ENCODE results near the gene PLEKHM3. TPM values are rescaled to one million over a fixed set of nuclear protein-coding genes. Genes with fewer than 3 reads are reported as not detected.

The PLEKHM3 gene
- polyA plus RNA-seq, 4 donors = 0.89 to 12.1 (median 2.1) TPM

DNA sequence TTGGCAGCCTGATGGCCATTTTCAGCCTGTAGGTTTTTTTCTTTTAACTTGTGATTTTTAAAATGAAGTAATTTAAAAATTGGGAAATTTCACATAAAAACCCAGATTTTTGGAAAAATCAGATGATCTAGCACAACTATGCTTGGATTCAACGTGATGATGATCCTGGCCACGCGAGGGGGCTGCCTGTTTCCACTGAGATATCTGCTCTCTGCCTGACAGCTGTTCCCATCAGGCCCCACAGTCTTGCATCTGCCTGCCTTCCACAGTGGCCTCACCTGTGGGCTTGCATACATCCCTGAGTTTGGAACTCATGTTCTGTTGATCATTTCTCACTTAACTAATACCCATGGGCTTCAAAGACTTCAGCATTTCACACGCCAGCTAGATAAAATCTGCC is 163.5 kb downstream of the PLEKHM3 start:
- no peak for DNase-seq
- Histone ChIP-seq H3K4me3 (ENCODE audit: low read depth in 1 of 3, low read length in 3 of 3) (no peak overlapping the region), H3K36me3 (ENCODE audit: control insufficient read depth in 3 of 3, insufficient read depth in 2 of 3, low read depth in 1 of 3, low read length in 3 of 3) (peaks cover 0 to 20% (median 0%) of the 10 kb centered on the region in 3 donors), H3K4me1 (ENCODE audit: control insufficient read depth in 3 of 3, insufficient read depth in 2 of 3, low read depth in 1 of 3, low read length in 2 of 3) (no peaks in the 10 kb centered on the region), H3K27ac (ENCODE audit: low read depth in 1 of 3, low read length in 2 of 3) (no peak overlapping the region), H3K9me3 (ENCODE audit: control insufficient read depth in 2 of 2, insufficient read depth in 1 of 2, low read depth in 1 of 2, low read length in 1 of 2) (no peaks in the 10 kb centered on the region), H3K27me3 (ENCODE audit: control insufficient read depth in 3 of 3, insufficient read depth in 3 of 3, low read length in 3 of 3) (no peaks in the 10 kb centered on the region)
- WGBS, 3 donors = 80 to 93% (median 89%) methylated on average over 4 of the region's 4 CpGs
- FAIRE-seq = no peak

DNA sequence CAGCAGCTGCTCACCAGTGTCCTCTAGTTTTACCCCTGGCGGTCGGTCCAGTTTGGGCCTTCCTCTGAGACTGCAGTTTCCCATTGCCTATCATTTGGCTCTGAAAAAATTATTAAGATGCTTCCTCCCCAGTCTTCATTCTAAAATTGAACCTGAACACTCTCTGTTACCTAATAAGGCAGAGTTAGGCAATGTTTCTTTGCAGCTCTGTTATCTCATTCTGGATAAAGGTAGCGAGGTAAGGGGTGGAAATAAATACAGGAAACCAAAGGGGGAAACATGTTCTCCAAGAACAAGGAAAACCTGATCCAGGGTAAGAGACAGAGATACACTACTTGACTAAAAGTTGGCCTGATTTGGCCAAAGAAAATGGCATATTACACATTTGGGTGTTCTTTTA is 164.6 kb downstream of the PLEKHM3 start:
- H3K4me3 ChIP-seq (ENCODE audit: low read depth in 1 of 3, low read length in 3 of 3) = no peak overlapping the region
- no peaks in the 10 kb centered on the region for H3K4me1 ChIP-seq (ENCODE audit: control insufficient read depth in 3 of 3, insufficient read depth in 2 of 3, low read depth in 1 of 3, low read length in 2 of 3)
- peaks cover 0 to 20% (median 0%) of the 10 kb centered on the region in 3 donors for H3K36me3 ChIP-seq (ENCODE audit: control insufficient read depth in 3 of 3, insufficient read depth in 2 of 3, low read depth in 1 of 3, low read length in 3 of 3)
- DNase-seq = no peak
- H3K27me3 ChIP-seq (ENCODE audit: control insufficient read depth in 3 of 3, insufficient read depth in 3 of 3, low read length in 3 of 3) = no peaks in the 10 kb centered on the region
- WGBS, 3 donors = 82 to 90% (median 89%) methylated on average over 3 of the region's 3 CpGs
- H3K27ac ChIP-seq (ENCODE audit: low read depth in 1 of 3, low read length in 2 of 3) = no peak overlapping the region
- H3K9me3 ChIP-seq (ENCODE audit: control insufficient read depth in 2 of 2, insufficient read depth in 1 of 2, low read depth in 1 of 2, low read length in 1 of 2) = no peaks in the 10 kb centered on the region
- no peak for FAIRE-seq

DNA sequence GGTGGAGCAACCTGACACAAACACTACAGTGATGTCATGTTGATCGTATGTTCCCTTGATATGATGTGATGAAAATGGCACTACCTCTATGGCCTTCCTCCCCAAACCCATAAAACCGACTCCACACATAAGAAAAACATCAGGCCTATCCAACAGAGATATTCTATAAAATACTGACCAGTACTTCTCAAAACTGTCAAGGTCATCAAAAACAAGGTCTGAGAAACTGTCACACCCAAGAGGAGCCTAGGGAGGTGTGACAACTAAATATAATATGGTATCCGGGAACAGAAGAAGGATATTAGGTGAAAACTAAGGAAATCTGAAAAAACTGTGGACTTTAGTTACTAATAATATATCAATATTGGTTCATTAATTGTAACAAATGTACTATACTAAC is 169.7 kb downstream of the PLEKHM3 start:
- no peak for FAIRE-seq
- WGBS, 3 donors = 91 to 92% (median 92%) methylated on average over 3 of the region's 3 CpGs
- no peak overlapping the region for H3K4me3 ChIP-seq (ENCODE audit: low read depth in 1 of 3, low read length in 3 of 3)

GRCh38 chr2:207854484-207855440 is 170.6 kb downstream of the PLEKHM3 start:
- H3K36me3 ChIP-seq (ENCODE audit: control insufficient read depth in 3 of 3, insufficient read depth in 2 of 3, low read depth in 1 of 3, low read length in 3 of 3) = peaks cover 0 to 7% (median 0%) of the 10 kb centered on the region in 3 donors
- no peaks in the 10 kb centered on the region for H3K4me1 ChIP-seq (ENCODE audit: control insufficient read depth in 3 of 3, insufficient read depth in 2 of 3, low read depth in 1 of 3, low read length in 2 of 3)
- FAIRE-seq (no peak), DNase-seq (no peak)
- no peak overlapping the region for H3K27ac ChIP-seq (ENCODE audit: low read depth in 1 of 3, low read length in 2 of 3)
- no peak overlapping the region for H3K4me3 ChIP-seq (ENCODE audit: low read depth in 1 of 3, low read length in 3 of 3)
- H3K27me3 ChIP-seq (ENCODE audit: control insufficient read depth in 3 of 3, insufficient read depth in 3 of 3, low read length in 3 of 3) = no peaks in the 10 kb centered on the region
- 74 to 82% (median 76%) methylated on average over 2 of the region's 2 CpGs for WGBS, 3 donors
- no peaks in the 10 kb centered on the region for H3K9me3 ChIP-seq (ENCODE audit: control insufficient read depth in 2 of 2, insufficient read depth in 1 of 2, low read depth in 1 of 2, low read length in 1 of 2)

More for the DNA sequence above, 169.7 kb downstream of the PLEKHM3 start:
- Histone ChIP-seq H3K9me3 (ENCODE audit: control insufficient read depth in 2 of 2, insufficient read depth in 1 of 2, low read depth in 1 of 2, low read length in 1 of 2) (no peaks in the 10 kb centered on the region), H3K27me3 (ENCODE audit: control insufficient read depth in 3 of 3, insufficient read depth in 3 of 3, low read length in 3 of 3) (no peaks in the 10 kb centered on the region), H3K4me1 (ENCODE audit: control insufficient read depth in 3 of 3, insufficient read depth in 2 of 3, low read depth in 1 of 3, low read length in 2 of 3) (no peaks in the 10 kb centered on the region), H3K36me3 (ENCODE audit: control insufficient read depth in 3 of 3, insufficient read depth in 2 of 3, low read depth in 1 of 3, low read length in 3 of 3) (peaks cover 0 to 13% (median 0%) of the 10 kb centered on the region in 3 donors), H3K27ac (ENCODE audit: low read depth in 1 of 3, low read length in 2 of 3) (no peak overlapping the region)
- DNase-seq = no peak

GRCh38 chr2:207852791-207853190 is 172.5 kb downstream of the PLEKHM3 start:
- Histone ChIP-seq H3K4me3 (ENCODE audit: low read depth in 1 of 3, low read length in 3 of 3) (no peak overlapping the region), H3K27me3 (ENCODE audit: control insufficient read depth in 3 of 3, insufficient read depth in 3 of 3, low read length in 3 of 3) (no peaks in the 10 kb centered on the region), H3K9me3 (ENCODE audit: control insufficient read depth in 2 of 2, insufficient read depth in 1 of 2, low read depth in 1 of 2, low read length in 1 of 2) (no peaks in the 10 kb centered on the region), H3K36me3 (ENCODE audit: control insufficient read depth in 3 of 3, insufficient read depth in 2 of 3, low read depth in 1 of 3, low read length in 3 of 3) (no peaks in the 10 kb centered on the region), H3K27ac (ENCODE audit: low read depth in 1 of 3, low read length in 2 of 3) (no peak overlapping the region), H3K4me1 (ENCODE audit: control insufficient read depth in 3 of 3, insufficient read depth in 2 of 3, low read depth in 1 of 3, low read length in 2 of 3) (peaks cover 0 to 6% (median 2%) of the 10 kb centered on the region in 3 donors)
- WGBS, 3 donors = 98 to 99% (median 98%) methylated on average over 3 of the region's 3 CpGs
- FAIRE-seq = no peak
- no peak for DNase-seq

DNA sequence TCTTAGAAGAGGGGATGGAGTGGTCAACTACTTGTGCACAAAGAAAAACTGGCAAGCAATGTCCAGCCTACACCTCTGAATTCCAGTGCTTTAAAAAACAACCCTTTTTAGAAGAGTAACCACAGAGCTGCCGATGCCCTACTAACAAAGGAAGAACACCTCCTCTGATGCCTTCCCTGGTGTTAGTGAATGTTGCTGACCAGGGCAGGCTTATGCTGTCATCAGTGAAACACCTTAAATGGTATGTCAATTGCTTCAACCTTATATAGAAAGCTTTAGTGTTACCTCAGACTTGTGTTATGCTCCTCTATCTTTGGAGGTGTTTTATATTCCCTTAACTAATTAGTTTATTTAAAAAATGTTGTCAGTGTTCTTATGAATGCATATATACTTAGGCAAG is 175.9 kb downstream of the PLEKHM3 start:
- H3K4me3 ChIP-seq (ENCODE audit: low read depth in 1 of 3, low read length in 3 of 3) = no peak overlapping the region
- no peaks in the 10 kb centered on the region for H3K9me3 ChIP-seq (ENCODE audit: control insufficient read depth in 2 of 2, insufficient read depth in 1 of 2, low read depth in 1 of 2, low read length in 1 of 2)
- FAIRE-seq = no peak
- no peak overlapping the region for H3K27ac ChIP-seq (ENCODE audit: low read depth in 1 of 3, low read length in 2 of 3)
- no peak for DNase-seq
- H3K36me3 ChIP-seq (ENCODE audit: control insufficient read depth in 3 of 3, insufficient read depth in 2 of 3, low read depth in 1 of 3, low read length in 3 of 3) = peaks cover 0 to 3% (median 0%) of the 10 kb centered on the region in 3 donors
- H3K4me1 ChIP-seq (ENCODE audit: control insufficient read depth in 3 of 3, insufficient read depth in 2 of 3, low read depth in 1 of 3, low read length in 2 of 3) = peaks cover 2 to 16% (median 7%) of the 10 kb centered on the region in 3 donors
- H3K27me3 ChIP-seq (ENCODE audit: control insufficient read depth in 3 of 3, insufficient read depth in 3 of 3, low read length in 3 of 3) = no peaks in the 10 kb centered on the region
- 86 to 100% (median 93%) methylated on average over 1 of the region's 1 CpG for WGBS, 3 donors

DNA sequence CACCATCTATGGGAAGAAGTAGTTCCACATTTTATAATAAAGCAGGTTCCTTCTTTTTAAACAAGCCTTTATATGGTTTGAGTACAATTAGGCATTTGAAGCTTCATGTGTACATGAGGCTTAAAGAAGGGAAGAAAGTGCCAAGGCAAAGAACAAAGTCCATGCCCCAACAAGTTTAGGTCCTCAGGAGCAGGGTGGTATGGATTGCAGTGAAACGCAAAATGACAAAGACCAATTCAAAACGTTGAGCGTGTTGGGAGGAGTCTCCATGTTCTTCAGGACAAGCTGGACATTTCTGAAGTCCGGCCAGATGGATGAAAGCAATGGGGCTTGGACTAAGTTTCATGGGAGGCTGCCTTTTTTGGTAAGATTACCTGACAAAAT is 176.8 kb downstream of the PLEKHM3 start:
- peaks cover 2 to 16% (median 7%) of the 10 kb centered on the region in 3 donors for H3K4me1 ChIP-seq (ENCODE audit: control insufficient read depth in 3 of 3, insufficient read depth in 2 of 3, low read depth in 1 of 3, low read length in 2 of 3)
- no peak overlapping the region for H3K27ac ChIP-seq (ENCODE audit: low read depth in 1 of 3, low read length in 2 of 3)
- no peaks in the 10 kb centered on the region for H3K27me3 ChIP-seq (ENCODE audit: control insufficient read depth in 3 of 3, insufficient read depth in 3 of 3, low read length in 3 of 3)
- H3K9me3 ChIP-seq (ENCODE audit: control insufficient read depth in 2 of 2, insufficient read depth in 1 of 2, low read depth in 1 of 2, low read length in 1 of 2) = no peaks in the 10 kb centered on the region
- FAIRE-seq (no peak), DNase-seq (peak; percentile 32 to 52)
- 34 to 64% (median 45%) methylated on average over 4 of the region's 4 CpGs for whole genome bisulfite sequencing, 3 donors
- H3K4me3 ChIP-seq (ENCODE audit: low read depth in 1 of 3, low read length in 3 of 3) = no peak overlapping the region
- H3K36me3 ChIP-seq (ENCODE audit: control insufficient read depth in 3 of 3, insufficient read depth in 2 of 3, low read depth in 1 of 3, low read length in 3 of 3) = peaks cover 0 to 3% (median 0%) of the 10 kb centered on the region in 3 donors

DNA sequence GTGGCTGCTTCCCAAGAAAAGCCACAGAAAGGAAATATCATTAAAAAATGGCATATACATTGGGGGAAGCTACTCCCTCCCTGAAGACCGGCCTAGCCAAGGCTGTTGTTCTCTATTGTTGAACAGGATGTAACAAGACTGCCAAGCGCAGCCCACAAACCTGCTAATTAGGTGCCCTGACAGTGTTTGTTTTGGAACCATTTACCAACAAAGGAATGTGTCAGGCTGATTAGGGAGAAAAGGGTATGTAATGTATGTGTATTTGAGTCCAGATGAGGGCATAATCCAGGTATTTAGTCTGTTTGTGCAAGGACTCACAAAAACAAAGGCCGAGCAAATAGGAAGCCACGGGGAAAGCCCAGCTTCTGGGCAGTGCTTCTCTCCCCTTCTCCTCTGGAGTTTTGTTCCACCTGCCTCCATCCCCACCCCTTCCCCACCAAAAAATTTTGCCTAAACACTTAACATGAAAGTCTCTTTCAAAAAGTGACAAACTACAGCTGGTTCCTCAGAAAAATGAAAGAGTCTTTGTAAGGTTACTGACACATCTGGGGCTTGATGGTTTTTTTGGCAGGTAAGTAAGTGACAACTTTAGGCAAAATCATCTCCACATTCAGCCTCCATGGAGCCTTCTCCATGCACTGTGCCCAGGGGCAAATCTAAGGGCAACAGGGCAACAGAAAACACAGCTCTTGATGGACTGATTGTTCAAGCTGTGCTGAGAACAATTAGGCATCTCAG is 177.4 kb downstream of the PLEKHM3 start:
- no peak for FAIRE-seq
- DNase-seq = peak; percentile 41 to 75
- Histone ChIP-seq H3K9me3 (ENCODE audit: control insufficient read depth in 2 of 2, insufficient read depth in 1 of 2, low read depth in 1 of 2, low read length in 1 of 2) (no peaks in the 10 kb centered on the region), H3K36me3 (ENCODE audit: control insufficient read depth in 3 of 3, insufficient read depth in 2 of 3, low read depth in 1 of 3, low read length in 3 of 3) (peaks cover 0 to 3% (median 0%) of the 10 kb centered on the region in 3 donors), H3K4me1 (ENCODE audit: control insufficient read depth in 3 of 3, insufficient read depth in 2 of 3, low read depth in 1 of 3, low read length in 2 of 3) (peaks cover 2 to 16% (median 7%) of the 10 kb centered on the region in 3 donors), H3K27me3 (ENCODE audit: control insufficient read depth in 3 of 3, insufficient read depth in 3 of 3, low read length in 3 of 3) (no peaks in the 10 kb centered on the region), H3K4me3 (ENCODE audit: low read depth in 1 of 3, low read length in 3 of 3) (no peak overlapping the region), H3K27ac (ENCODE audit: low read depth in 1 of 3, low read length in 2 of 3) (peak overlapping the region in 2 of 3 donors; percentile 55 to 64)
- 16 to 43% (median 36%) methylated on average over 4 of the region's 4 CpGs for WGBS, 3 donors

All from small intestine (tissue), 7 donors.